ENCODE results near the gene ADAMTS16.

GRCh38 chr5:5352675-5353074, 212.5 kb downstream of the ADAMTS16 start:
- TF ChIP-seq, protein P1, sequence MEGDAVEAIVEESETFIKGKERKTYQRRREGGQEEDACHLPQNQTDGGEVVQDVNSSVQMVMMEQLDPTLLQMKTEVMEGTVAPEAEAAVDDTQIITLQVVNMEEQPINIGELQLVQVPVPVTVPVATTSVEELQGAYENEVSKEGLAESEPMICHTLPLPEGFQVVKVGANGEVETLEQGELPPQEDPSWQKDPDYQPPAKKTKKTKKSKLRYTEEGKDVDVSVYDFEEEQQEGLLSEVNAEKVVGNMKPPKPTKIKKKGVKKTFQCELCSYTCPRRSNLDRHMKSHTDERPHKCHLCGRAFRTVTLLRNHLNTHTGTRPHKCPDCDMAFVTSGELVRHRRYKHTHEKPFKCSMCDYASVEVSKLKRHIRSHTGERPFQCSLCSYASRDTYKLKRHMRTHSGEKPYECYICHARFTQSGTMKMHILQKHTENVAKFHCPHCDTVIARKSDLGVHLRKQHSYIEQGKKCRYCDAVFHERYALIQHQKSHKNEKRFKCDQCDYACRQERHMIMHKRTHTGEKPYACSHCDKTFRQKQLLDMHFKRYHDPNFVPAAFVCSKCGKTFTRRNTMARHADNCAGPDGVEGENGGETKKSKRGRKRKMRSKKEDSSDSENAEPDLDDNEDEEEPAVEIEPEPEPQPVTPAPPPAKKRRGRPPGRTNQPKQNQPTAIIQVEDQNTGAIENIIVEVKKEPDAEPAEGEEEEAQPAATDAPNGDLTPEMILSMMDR (conservative IDR thresholded peaks at IDR 0.05; ENCODE audit: low read depth in 2 of 2), result no peak
- TF ChIP-seq POLR2AphosphoS5 (IDR thresholded peaks at IDR 0.05; ENCODE audit: low read depth) (no peak), JUNB (IDR thresholded peaks at IDR 0.05; ENCODE audit: unreplicated experiment) (no peak), REST (IDR thresholded peaks at IDR 0.05; ENCODE audit: unreplicated experiment) (no peak), CREB1 (CRISPR knock-in tag; IDR thresholded peaks at IDR 0.05; ENCODE audit: low read depth) (no peak), EZH2 (IDR thresholded peaks at IDR 0.05; ENCODE audit: low read depth, unreplicated experiment) (no peak), EZH2phosphoT487 (IDR thresholded peaks at IDR 0.05; ENCODE audit: unreplicated experiment) (no peak), NANOG (IDR thresholded peaks at IDR 0.05; ENCODE audit: borderline replicate concordance) (no peak), ETS1 (IDR thresholded peaks at IDR 0.05) (no peak), ZNF114 (CRISPR knock-in tag; IDR thresholded peaks at IDR 0.05) (no peak), STAT1 (IDR thresholded peaks at IDR 0.05; ENCODE audit: unreplicated experiment) (no peak), ZNF331 (CRISPR knock-in tag; IDR thresholded peaks at IDR 0.05; ENCODE audit: low read depth) (no peak)
- TF ChIP-seq, protein P2, sequence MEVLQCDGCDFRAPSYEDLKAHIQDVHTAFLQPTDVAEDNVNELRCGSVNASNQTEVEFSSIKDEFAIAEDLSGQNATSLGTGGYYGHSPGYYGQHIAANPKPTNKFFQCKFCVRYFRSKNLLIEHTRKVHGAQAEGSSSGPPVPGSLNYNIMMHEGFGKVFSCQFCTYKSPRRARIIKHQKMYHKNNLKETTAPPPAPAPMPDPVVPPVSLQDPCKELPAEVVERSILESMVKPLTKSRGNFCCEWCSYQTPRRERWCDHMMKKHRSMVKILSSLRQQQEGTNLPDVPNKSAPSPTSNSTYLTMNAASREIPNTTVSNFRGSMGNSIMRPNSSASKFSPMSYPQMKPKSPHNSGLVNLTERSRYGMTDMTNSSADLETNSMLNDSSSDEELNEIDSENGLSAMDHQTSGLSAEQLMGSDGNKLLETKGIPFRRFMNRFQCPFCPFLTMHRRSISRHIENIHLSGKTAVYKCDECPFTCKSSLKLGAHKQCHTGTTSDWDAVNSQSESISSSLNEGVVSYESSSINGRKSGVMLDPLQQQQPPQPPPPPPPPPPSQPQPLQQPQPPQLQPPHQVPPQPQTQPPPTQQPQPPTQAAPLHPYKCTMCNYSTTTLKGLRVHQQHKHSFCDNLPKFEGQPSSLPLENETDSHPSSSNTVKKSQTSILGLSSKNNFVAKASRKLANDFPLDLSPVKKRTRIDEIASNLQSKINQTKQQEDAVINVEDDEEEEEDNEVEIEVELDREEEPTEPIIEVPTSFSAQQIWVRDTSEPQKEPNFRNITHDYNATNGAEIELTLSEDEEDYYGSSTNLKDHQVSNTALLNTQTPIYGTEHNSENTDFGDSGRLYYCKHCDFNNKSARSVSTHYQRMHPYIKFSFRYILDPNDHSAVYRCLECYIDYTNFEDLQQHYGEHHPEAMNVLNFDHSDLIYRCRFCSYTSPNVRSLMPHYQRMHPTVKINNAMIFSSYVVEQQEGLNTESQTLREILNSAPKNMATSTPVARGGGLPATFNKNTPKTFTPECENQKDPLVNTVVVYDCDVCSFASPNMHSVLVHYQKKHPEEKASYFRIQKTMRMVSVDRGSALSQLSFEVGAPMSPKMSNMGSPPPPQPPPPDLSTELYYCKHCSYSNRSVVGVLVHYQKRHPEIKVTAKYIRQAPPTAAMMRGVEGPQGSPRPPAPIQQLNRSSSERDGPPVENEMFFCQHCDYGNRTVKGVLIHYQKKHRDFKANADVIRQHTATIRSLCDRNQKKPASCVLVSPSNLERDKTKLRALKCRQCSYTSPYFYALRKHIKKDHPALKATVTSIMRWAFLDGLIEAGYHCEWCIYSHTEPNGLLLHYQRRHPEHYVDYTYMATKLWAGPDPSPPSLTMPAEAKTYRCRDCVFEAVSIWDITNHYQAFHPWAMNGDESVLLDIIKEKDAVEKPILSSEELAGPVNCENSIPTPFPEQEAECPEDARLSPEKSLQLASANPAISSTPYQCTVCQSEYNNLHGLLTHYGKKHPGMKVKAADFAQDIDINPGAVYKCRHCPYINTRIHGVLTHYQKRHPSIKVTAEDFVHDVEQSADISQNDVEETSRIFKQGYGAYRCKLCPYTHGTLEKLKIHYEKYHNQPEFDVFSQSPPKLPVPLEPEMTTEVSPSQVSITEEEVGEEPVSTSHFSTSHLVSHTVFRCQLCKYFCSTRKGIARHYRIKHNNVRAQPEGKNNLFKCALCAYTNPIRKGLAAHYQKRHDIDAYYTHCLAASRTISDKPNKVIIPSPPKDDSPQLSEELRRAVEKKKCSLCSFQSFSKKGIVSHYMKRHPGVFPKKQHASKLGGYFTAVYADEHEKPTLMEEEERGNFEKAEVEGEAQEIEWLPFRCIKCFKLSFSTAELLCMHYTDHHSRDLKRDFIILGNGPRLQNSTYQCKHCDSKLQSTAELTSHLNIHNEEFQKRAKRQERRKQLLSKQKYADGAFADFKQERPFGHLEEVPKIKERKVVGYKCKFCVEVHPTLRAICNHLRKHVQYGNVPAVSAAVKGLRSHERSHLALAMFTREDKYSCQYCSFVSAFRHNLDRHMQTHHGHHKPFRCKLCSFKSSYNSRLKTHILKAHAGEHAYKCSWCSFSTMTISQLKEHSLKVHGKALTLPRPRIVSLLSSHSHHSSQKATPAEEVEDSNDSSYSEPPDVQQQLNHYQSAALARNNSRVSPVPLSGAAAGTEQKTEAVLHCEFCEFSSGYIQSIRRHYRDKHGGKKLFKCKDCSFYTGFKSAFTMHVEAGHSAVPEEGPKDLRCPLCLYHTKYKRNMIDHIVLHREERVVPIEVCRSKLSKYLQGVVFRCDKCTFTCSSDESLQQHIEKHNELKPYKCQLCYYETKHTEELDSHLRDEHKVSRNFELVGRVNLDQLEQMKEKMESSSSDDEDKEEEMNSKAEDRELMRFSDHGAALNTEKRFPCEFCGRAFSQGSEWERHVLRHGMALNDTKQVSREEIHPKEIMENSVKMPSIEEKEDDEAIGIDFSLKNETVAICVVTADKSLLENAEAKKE (CRISPR knock-in tag; IDR thresholded peaks at IDR 0.05), result no peak
